H9 (cell line): ENCODE results near the gene SLC35E4. TPM values are rescaled to one million over a fixed set of nuclear protein-coding genes. Genes with fewer than 3 reads are reported as not detected.

Experiments
- DNase-seq: peaks from one replicate; pipeline ENCODE4 v3.0.0-alpha.2; 2017
- H2AFZ ChIP-seq: one replicate; pipeline ENCODE4 v1.6.1; 2013; ENCODE audit warnings: mild to moderate bottlenecking, low read length, control low read depth, moderate library complexity
- H2AK5ac ChIP-seq: 2 replicates; pipeline ENCODE4 v1.6.1; 2013; ENCODE audit warnings: low read length, control low read depth, mixed read lengths; ENCODE audit not compliant: insufficient read length
- H2BK120ac ChIP-seq: one replicate; pipeline ENCODE4 v1.6.1; 2013; ENCODE audit warnings: low read depth, mild to moderate bottlenecking, low read length, control low read depth, inconsistent platforms; ENCODE audit not compliant: poor library complexity, severe bottlenecking
- H2BK12ac ChIP-seq: 2 replicates; pipeline ENCODE4 v1.6.1; 2013; ENCODE audit warnings: low read length, control low read depth, mixed read lengths, low read depth; ENCODE audit not compliant: insufficient read length
- H2BK15ac ChIP-seq: 2 replicates; pipeline ENCODE4 v1.6.1; 2013; ENCODE audit warnings: low read depth, low read length, control low read depth
- H2BK20ac ChIP-seq: one replicate; pipeline ENCODE4 v1.6.1; 2013; ENCODE audit warnings: low read depth, mild to moderate bottlenecking, low read length, control low read depth, inconsistent platforms; ENCODE audit not compliant: poor library complexity, severe bottlenecking
- H2BK5ac ChIP-seq: 2 replicates; pipeline ENCODE4 v1.6.1; 2013; ENCODE audit warnings: low read length, control low read depth, mixed read lengths; ENCODE audit not compliant: insufficient read length
- H3K14ac ChIP-seq: 2 replicates; pipeline ENCODE4 v1.6.1; 2013; ENCODE audit warnings: low read length, control low read depth; ENCODE audit not compliant: insufficient read depth
- H3K18ac ChIP-seq: 2 replicates; pipeline ENCODE4 v1.6.1; 2013; ENCODE audit warnings: low read depth, mild to moderate bottlenecking, mixed read lengths, low read length, control low read depth; ENCODE audit not compliant: insufficient read length
- H3K23ac ChIP-seq: 2 replicates; pipeline ENCODE4 v1.6.1; 2013; ENCODE audit warnings: low read length, control low read depth, mixed read lengths, low read depth; ENCODE audit not compliant: insufficient read length
- H3K23me2 ChIP-seq: 2 replicates; pipeline ENCODE4 v1.6.1; 2013; ENCODE audit warnings: low read depth, mild to moderate bottlenecking, mixed read lengths, low read length, control low read depth; ENCODE audit not compliant: insufficient read length, poor library complexity, severe bottlenecking
- H3K27ac ChIP-seq: 2 replicates; pipeline ENCODE4 v1.5.1; 2013; ENCODE audit warnings: low read length, control low read depth, mixed read lengths, low read depth; ENCODE audit not compliant: insufficient read length
- H3K27me3 ChIP-seq: 2 replicates; pipeline ENCODE4 v1.6.1; 2013; ENCODE audit warnings: low read length, control low read depth, inconsistent platforms; ENCODE audit not compliant: insufficient read depth
- H3K4ac ChIP-seq: 2 replicates; pipeline ENCODE4 v1.6.1; 2013; ENCODE audit warnings: low read depth, mild to moderate bottlenecking, control low read depth, inconsistent platforms, low read length, moderate library complexity
- H3K4me1 ChIP-seq: 2 replicates; pipeline ENCODE4 v1.6.1; 2013; ENCODE audit warnings: low read length, control low read depth, inconsistent platforms; ENCODE audit not compliant: insufficient read depth
- H3K4me2 ChIP-seq: 2 replicates; pipeline ENCODE4 v1.6.1; 2013; ENCODE audit warnings: low read length, control low read depth, mixed read lengths; ENCODE audit not compliant: insufficient read length, insufficient read depth
- H3K56ac ChIP-seq: 2 replicates; pipeline ENCODE4 v1.6.1; 2013; ENCODE audit warnings: low read depth, mild to moderate bottlenecking, mixed read lengths, low read length, control low read depth; ENCODE audit not compliant: insufficient read length
- H3K79me1 ChIP-seq: 2 replicates; pipeline ENCODE4 v1.6.1; 2013; ENCODE audit warnings: low read depth, mild to moderate bottlenecking, moderate library complexity, low read length, control low read depth, inconsistent platforms; ENCODE audit not compliant: insufficient read depth, poor library complexity, severe bottlenecking
- H3K79me2 ChIP-seq: 2 replicates; pipeline ENCODE4 v1.6.1; 2013; ENCODE audit warnings: low read length, control low read depth, inconsistent platforms; ENCODE audit not compliant: insufficient read depth
- H3K9ac ChIP-seq: 2 replicates; pipeline ENCODE4 v1.6.1; 2013; ENCODE audit warnings: low read length, control low read depth, mixed read lengths; ENCODE audit not compliant: insufficient read length; ENCODE audit errors: extremely low read depth
- H3K9me3 ChIP-seq: one replicate; pipeline ENCODE4 v1.6.1; 2013; ENCODE audit warnings: low read depth, low read length, inconsistent platforms; ENCODE audit not compliant: control insufficient read depth
- H3T11ph ChIP-seq: one replicate; pipeline ENCODE4 v1.6.1; 2013; ENCODE audit warnings: mild to moderate bottlenecking, low read length, control low read depth, inconsistent platforms
- H4K20me1 ChIP-seq: one replicate; pipeline ENCODE4 v1.6.1; 2013; ENCODE audit not compliant: control insufficient read depth, insufficient read length, insufficient read depth
- H4K5ac ChIP-seq: 2 replicates; pipeline ENCODE4 v1.6.1; 2013; ENCODE audit warnings: low read depth, mild to moderate bottlenecking, mixed read lengths, low read length, control low read depth; ENCODE audit not compliant: insufficient read length
- H4K8ac ChIP-seq: replicated peaks from 2 replicates; pipeline ENCODE4 v1.6.1; 2013; ENCODE audit warnings: low read length, control low read depth, mixed read lengths, low read depth; ENCODE audit not compliant: insufficient read length
- H4K91ac ChIP-seq: 2 replicates; pipeline ENCODE4 v1.6.1; 2013; ENCODE audit warnings: low read depth, mild to moderate bottlenecking, moderate library complexity, mixed read lengths, low read length, control low read depth; ENCODE audit not compliant: insufficient read length
- H3K27ac Mint-ChIP-seq, 3 experiments: 2 replicates in 2 of 3; 3 replicates in 1 of 3; pipeline ENCODE4 v1.8.0; 2020 to 2021; ENCODE audit warnings: mixed read lengths in 3 of 3, mild to moderate bottlenecking in 1 of 3, moderate library complexity in 1 of 3
- H3K27me3 Mint-ChIP-seq: 2 replicates; pipeline ENCODE4 v1.8.0; 2021; ENCODE audit warnings: low read depth, mild to moderate bottlenecking, moderate library complexity, mixed read lengths
- H3K36me3 Mint-ChIP-seq, 3 experiments: 2 replicates in 2 of 3; 3 replicates in 1 of 3; pipeline ENCODE4 v1.8.0; 2020 to 2021; ENCODE audit warnings: low read depth in 3 of 3, mixed read lengths in 3 of 3; ENCODE audit not compliant: insufficient read depth in 1 of 3
- H3K4me1 Mint-ChIP-seq, 2 experiments: 2 replicates each; pipeline ENCODE4 v1.8.0; 2020; ENCODE audit warnings: mixed read lengths in 2 of 2
- H3K4me3 Mint-ChIP-seq, 2 experiments: 2 replicates in 1 of 2; 3 replicates in 1 of 2; pipeline ENCODE4 v1.8.0; 2020 to 2021; ENCODE audit warnings: mild to moderate bottlenecking in 2 of 2, mixed read lengths in 2 of 2, moderate library complexity in 1 of 2
- H3K9me3 Mint-ChIP-seq, 2 experiments: 2 replicates in 1 of 2; 3 replicates in 1 of 2; pipeline ENCODE4 v1.8.0; 2020; ENCODE audit warnings: mild to moderate bottlenecking in 2 of 2, mixed read lengths in 2 of 2, moderate library complexity in 1 of 2
- total RNA-seq: library from RNA; stranded (reverse); gene quantifications from 2 replicates; pipeline ENCODE4 v1.2.1, GENCODE V29; 2021
- TF ChIP-seq, protein P1 (sequence below): fragments of 200-600 bp; sonication (generic); conservative IDR thresholded peaks from 3 replicates; pipeline ENCODE4 v1.8.0; 2021; ENCODE audit warnings: antibody characterized with exemption, mild to moderate bottlenecking

Gene SLC35E4
- total RNA-seq, 1 experiment from 2014 or later: 3.7 TPM

GRCh38 chr22:30614879-30615278 is 20.7 kb upstream of the SLC35E4 start:
- TF ChIP-seq, protein P1, sequence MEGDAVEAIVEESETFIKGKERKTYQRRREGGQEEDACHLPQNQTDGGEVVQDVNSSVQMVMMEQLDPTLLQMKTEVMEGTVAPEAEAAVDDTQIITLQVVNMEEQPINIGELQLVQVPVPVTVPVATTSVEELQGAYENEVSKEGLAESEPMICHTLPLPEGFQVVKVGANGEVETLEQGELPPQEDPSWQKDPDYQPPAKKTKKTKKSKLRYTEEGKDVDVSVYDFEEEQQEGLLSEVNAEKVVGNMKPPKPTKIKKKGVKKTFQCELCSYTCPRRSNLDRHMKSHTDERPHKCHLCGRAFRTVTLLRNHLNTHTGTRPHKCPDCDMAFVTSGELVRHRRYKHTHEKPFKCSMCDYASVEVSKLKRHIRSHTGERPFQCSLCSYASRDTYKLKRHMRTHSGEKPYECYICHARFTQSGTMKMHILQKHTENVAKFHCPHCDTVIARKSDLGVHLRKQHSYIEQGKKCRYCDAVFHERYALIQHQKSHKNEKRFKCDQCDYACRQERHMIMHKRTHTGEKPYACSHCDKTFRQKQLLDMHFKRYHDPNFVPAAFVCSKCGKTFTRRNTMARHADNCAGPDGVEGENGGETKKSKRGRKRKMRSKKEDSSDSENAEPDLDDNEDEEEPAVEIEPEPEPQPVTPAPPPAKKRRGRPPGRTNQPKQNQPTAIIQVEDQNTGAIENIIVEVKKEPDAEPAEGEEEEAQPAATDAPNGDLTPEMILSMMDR: no peak
- Histone ChIP-seq H2AK5ac (no peak overlapping the region), H2BK20ac (no peak overlapping the region), H3K9ac (no peak overlapping the region), H3K18ac (no peak overlapping the region), H3K79me2 (no peaks in the 10 kb centered on the region), H2BK12ac (no peak overlapping the region), H2AFZ (no peak overlapping the region), H3K4me2 (no peak overlapping the region), H4K91ac (no peak overlapping the region), H2BK120ac (no peak overlapping the region), H3T11ph (no peak overlapping the region), H4K20me1 (no peaks in the 10 kb centered on the region), H4K5ac (no peak overlapping the region), H3K27ac (no peak overlapping the region), H4K8ac (no peak overlapping the region), H3K14ac (no peak overlapping the region), H3K9me3 (no peaks in the 10 kb centered on the region), H3K79me1 (no peaks in the 10 kb centered on the region), H3K56ac (no peak overlapping the region), H3K4me1 (no peaks in the 10 kb centered on the region), H2BK15ac (no peak overlapping the region), H3K4ac (no peak overlapping the region), H2BK5ac (no peak overlapping the region), H3K23ac (no peak overlapping the region), H3K27me3 (no peaks in the 10 kb centered on the region), H3K23me2 (no peaks in the 10 kb centered on the region)
- no peak for DNase-seq
- no peak overlapping the region for H3K4me3 Mint-ChIP-seq
- peaks cover 45 to 84% (median 78%) of the 10 kb centered on the region in 3 experiments for H3K36me3 Mint-ChIP-seq
- H3K4me1 Mint-ChIP-seq: no peaks in the 10 kb centered on the region; a peak in 1 of 4 replicates
- H3K27ac Mint-ChIP-seq: no peak overlapping the region
- no peaks in the 10 kb centered on the region for H3K9me3 Mint-ChIP-seq
- H3K27me3 Mint-ChIP-seq: no peaks in the 10 kb centered on the region
